DND-41 (cell line): ENCODE measurements around the gene GRIK3.

Experiments used
- ATAC-seq: fragments of 200-7000 bp; cut with Tn5 transposase; 3 replicates; pipeline ENCODE4 v1.9.1; 2021; ENCODE audit warnings: low read depth; ENCODE audit not compliant: insufficient read depth
- DNase-seq: peaks from one replicate; pipeline ENCODE4 v3.0.0-alpha.2; 2020
- H2AFZ ChIP-seq: 2 replicates; pipeline ENCODE4 v1.6.0; 2012; ENCODE audit warnings: low read depth, low read length
- H3K27ac ChIP-seq: 2 replicates; pipeline ENCODE4 v1.5.1; 2012; ENCODE audit warnings: low read length, inconsistent platforms
- H3K27me3 ChIP-seq: fragments of 200-600 bp; sonication (generic); 2 replicates; pipeline ENCODE4 v1.6.0; 2012; ENCODE audit warnings: low read length, mild to moderate bottlenecking, inconsistent platforms; ENCODE audit not compliant: insufficient read depth, poor library complexity
- H3K36me3 ChIP-seq: 2 replicates; pipeline ENCODE4 v1.5.1; 2012; ENCODE audit warnings: low read length, inconsistent platforms; ENCODE audit not compliant: insufficient read depth
- H3K4me1 ChIP-seq: 2 replicates; pipeline ENCODE4 v1.5.1; 2012; ENCODE audit warnings: mild to moderate bottlenecking, low read length; ENCODE audit not compliant: insufficient read depth
- H3K4me2 ChIP-seq: 2 replicates; pipeline ENCODE4 v1.6.0; 2012; ENCODE audit warnings: mild to moderate bottlenecking, moderate library complexity, low read length, inconsistent platforms; ENCODE audit not compliant: insufficient read depth
- H3K4me3 ChIP-seq, 2 experiments: fragments of 200-600 bp in 1 of 2; shearing (Covaris generic) in 1 of 2; 2 replicates each; pipeline ENCODE4 v1.5.1; 2012 to 2016; ENCODE audit warnings: inconsistent platforms in 2 of 2, low read length in 2 of 2, mild to moderate bottlenecking in 2 of 2, low read depth in 1 of 2, moderate library complexity in 1 of 2
- H3K79me2 ChIP-seq: 2 replicates; pipeline ENCODE4 v1.6.0; 2012; ENCODE audit warnings: low read length, inconsistent platforms; ENCODE audit not compliant: insufficient read depth
- H3K9ac ChIP-seq: 2 replicates; pipeline ENCODE4 v1.6.0; 2012; ENCODE audit warnings: low read depth, mild to moderate bottlenecking, inconsistent platforms, low read length, moderate library complexity
- H3K9me3 ChIP-seq: 2 replicates; pipeline ENCODE4 v1.5.1; 2012; ENCODE audit warnings: low read length, moderate library complexity, mild to moderate bottlenecking, inconsistent platforms; ENCODE audit not compliant: insufficient read depth, severe bottlenecking
- H4K20me1 ChIP-seq: 2 replicates; pipeline ENCODE4 v1.6.0; 2012; ENCODE audit warnings: low read length; ENCODE audit not compliant: insufficient read depth
- CTCF ChIP-seq: IDR thresholded peaks from 2 replicates; pipeline ENCODE4 v1.5.1; 2012; ENCODE audit warnings: borderline replicate concordance, low read length, moderate library complexity, mild to moderate bottlenecking; ENCODE audit not compliant: poor library complexity, severe bottlenecking; ENCODE audit errors: extremely low read depth
- EZH2 ChIP-seq: IDR thresholded peaks from 3 replicates; pipeline ENCODE4 v1.6.1; 2012; ENCODE audit warnings: borderline replicate concordance, low read depth, mild to moderate bottlenecking, moderate library complexity, low read length, inconsistent platforms; ENCODE audit not compliant: severe bottlenecking

GRIK3 gene

GRCh38 chr1:36865602-36865900 is 168.8 kb downstream of the GRIK3 start:
- no peak for ATAC-seq
- Histone ChIP-seq H3K4me3 (no peak overlapping the region), H3K9me3 (no peaks in the 10 kb centered on the region), H3K4me2 (no peak overlapping the region), H3K79me2 (no peaks in the 10 kb centered on the region), H2AFZ (no peak overlapping the region), H3K36me3 (no peaks in the 10 kb centered on the region), H3K27ac (no peak overlapping the region), H3K27me3 (peaks cover 6% of the 10 kb centered on the region), H3K9ac (no peak overlapping the region), H4K20me1 (0 out of 2 replicates have a peak, but pooled peaks cover 3% of the 10 kb centered on the region), H3K4me1 (no peaks in the 10 kb centered on the region)
- TF ChIP-seq CTCF (no peak), EZH2 (no peak)
- DNase-seq = no peak

- Histone ChIP-seq H3K9me3 (no peaks in the 10 kb centered on the region), H3K27me3 (peaks cover 4% of the 10 kb centered on the region), H3K79me2 (no peaks in the 10 kb centered on the region), H3K36me3 (no peaks in the 10 kb centered on the region), H4K20me1 (0 out of 2 replicates have a peak, but pooled peaks cover 3% of the 10 kb centered on the region), H3K4me2 (no peak overlapping the region), H3K4me1 (no peaks in the 10 kb centered on the region), H3K4me3 (no peak overlapping the region), H3K9ac (no peak overlapping the region), H2AFZ (no peak overlapping the region), H3K27ac (no peak overlapping the region)
- TF ChIP-seq EZH2 (no peak), CTCF (no peak)
- no peak for ATAC-seq
- no peak for DNase-seq
These were observed 169.3 kb downstream of the GRIK3 start for GRCh38 chr1:36864823-36865601.

GRCh38 chr1:36864182-36864822 is 170.0 kb downstream of the GRIK3 start:
- H3K9ac ChIP-seq = no peak overlapping the region
- 0 out of 2 replicates have a peak, but pooled peaks cover 3% of the 10 kb centered on the region for H4K20me1 ChIP-seq
- no peak for ATAC-seq
- H3K36me3 ChIP-seq = no peaks in the 10 kb centered on the region
- peaks cover 4% of the 10 kb centered on the region for H3K27me3 ChIP-seq
- no peak overlapping the region for H2AFZ ChIP-seq
- TF ChIP-seq CTCF = peak; percentile 70
- no peak for TF ChIP-seq EZH2
- no peaks in the 10 kb centered on the region for H3K4me1 ChIP-seq
- no peak overlapping the region for H3K4me2 ChIP-seq
- no peak overlapping the region for H3K27ac ChIP-seq
- DNase-seq = peak; percentile 21
- no peak overlapping the region for H3K4me3 ChIP-seq
- H3K79me2 ChIP-seq = no peaks in the 10 kb centered on the region
- no peaks in the 10 kb centered on the region for H3K9me3 ChIP-seq
